Hematopoietic multipotent progenitor cell treated with erythropoietin and hydrocortisone succinate and interleukin-3 and kit ligand, for 4 days (in vitro differentiated cells): ENCODE data around the gene PIP4K2C.

Source experiments
- DNase-seq: peaks from one replicate; pipeline ENCODE4 v3.0.0-alpha.2; 2015

PIP4K2C gene

DNA sequence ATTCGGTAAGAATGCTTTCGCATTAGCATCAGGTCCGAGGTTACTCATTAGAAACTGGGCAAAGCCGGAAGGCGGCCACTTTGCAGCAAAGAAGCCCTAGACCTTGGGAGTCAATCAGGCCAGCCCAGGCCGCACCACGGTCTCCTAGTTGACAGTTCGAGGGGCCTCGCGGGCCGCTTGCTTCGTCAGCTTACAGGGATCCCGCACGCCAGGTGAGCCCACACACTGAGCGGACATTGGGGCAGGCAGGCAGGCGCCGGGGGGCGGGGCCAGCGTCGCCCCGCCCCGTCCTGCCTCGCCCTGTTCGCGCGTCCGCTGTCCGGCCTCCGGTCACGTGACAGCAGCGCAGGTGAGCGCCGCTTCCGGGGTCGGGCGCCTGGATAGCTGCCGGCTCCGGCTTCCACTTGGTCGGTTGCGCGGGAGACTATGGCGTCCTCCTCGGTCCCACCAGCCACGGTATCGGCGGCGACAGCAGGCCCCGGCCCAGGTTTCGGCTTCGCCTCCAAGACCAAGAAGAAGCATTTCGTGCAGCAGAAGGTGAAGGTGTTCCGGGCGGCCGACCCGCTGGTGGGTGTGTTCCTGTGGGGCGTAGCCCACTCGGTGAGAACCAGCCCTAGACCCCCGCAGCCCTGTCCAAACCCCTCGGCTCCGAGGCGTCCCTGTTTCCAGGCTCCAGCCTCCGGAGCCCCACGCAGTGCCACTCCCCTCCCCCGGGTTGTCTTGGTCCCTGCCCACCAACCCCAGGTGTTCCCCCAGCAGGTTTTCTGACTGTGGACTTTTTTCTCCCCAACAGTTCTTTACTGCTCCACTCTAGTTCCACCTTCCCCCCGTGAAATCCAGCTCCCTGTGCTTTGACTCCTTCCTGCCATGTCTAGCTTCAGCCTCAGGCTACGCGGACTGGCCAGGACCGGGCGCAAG is at the start of gene PIP4K2C:
Gene PIP4K2C, plus strand, starts transcription at position 329 of the 918 bp plus-strand sequence. Its CDS starts 98 bp downstream, at position 427.
- peak; percentile 88 for DNase-seq

DNA sequence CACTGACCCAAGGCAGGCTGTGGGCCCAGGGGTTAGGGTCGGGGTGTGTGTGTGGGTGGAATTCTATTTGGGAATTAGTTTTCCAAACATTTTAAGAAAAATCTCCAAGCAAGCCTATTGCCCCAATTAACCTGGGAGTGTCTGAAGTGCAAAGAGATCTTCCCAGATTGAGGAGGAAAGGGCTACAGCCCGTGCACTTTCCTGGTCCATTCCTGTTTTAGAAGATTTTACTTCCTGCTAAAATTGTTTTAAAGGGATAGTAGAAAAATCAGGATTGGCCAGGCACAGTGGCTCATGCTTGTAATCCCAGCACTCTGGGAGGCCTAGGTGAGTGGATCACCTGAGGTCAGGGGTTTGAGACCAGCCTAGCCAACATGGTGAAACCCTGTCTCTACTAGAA is 49.3 kb upstream of the PIP4K2C start:
- DNase-seq = no peak

DNA sequence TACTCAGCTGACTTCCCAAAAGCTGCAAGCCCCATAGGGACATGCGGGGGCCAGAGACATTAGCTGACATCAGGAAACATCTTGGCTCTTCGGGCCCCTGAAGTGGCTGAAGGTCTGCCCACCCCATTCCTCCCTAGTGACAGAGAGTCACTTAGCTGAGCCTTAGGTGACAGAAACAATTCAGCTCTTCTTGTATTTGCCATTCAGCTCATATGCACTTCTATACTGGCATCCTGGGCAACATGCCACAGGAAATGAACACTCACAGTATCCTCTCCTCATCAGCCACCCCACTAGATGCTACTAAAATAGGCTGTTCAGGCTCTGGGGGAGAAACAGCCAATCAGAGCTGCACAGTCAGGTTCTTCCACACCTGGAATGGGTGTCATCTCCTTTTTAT is 47.4 kb upstream of the PIP4K2C start:
- peak; percentile 41 for DNase-seq

DNA sequence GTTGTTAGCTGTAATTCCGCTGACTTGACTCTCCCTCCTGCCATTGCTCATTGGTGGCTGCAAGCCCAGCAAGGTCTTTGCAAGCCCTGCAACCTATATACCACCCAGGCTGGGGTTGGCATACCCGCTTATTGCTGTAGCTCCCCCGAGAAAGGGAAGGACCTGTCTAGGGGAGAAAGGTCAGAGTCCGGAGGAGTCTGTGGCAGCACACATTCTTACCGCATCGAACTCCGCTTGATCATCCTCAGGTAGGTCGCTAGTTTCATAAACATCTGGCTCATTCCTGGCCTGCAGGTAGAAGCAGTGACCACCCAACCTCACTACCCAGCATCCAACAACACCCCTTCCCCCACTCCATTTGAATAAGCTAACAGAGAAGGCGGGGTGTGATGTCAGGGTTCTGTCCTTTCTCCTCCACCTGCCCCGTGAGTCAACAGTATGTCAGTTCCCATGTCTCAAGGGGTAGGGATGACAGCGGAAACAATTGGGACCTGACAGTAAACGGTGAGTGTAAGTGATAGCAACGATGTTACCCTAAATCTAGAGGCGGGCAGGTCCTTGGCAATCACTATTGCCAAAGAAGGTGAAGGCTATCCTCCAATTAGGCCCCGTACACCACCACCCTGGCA is 45.1 kb upstream of the PIP4K2C start:
- DNase-seq = no peak

DNA sequence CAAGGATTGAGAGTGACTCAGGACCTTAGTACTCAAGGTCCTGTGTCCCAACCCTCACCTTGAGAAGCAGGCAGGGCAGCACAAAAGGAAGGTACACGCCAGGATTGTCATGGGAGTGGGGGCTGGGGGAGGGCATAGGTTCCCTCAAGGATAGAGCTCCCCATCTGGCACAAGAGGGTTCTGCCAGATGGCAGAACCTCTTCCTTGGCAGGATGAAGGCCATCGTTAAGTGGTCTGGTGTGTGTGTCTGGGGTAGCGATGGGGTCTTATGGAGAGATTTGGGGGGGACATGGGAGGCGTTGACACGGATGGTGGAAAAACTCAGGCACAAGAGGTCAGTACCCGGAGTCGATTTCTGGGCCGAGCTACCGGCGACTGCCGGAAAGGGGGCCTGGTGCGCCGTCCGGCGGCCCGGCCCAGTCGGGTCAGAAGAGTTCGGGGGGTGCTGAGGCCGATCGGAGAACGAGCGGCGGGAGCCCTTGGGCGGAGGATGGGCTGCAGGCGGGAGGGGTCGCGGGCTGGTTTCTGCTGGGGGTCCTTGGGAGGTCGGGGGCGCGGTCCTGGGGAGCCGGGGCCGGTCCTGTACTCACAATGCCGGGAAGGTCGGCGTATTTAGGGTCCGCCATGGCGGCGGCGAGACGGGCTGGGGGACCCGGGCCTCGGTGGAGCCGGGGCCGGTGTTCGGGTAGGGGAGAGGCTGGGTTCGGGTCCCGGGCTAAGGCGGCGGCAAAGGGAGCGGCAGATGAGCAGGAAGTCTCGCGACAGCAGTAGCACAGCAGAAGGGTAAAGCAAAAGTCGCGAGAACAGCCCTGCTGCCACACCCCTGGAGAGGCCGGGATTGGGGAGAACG is 44.3 kb upstream of the PIP4K2C start, which contains the start of gene DCTN2:
Gene DCTN2, minus strand, starts transcription at position 755 of the 850 bp plus-strand sequence. Its CDS starts 129 bp downstream, at position 626.
- DNase-seq = peak; percentile 99

DNA sequence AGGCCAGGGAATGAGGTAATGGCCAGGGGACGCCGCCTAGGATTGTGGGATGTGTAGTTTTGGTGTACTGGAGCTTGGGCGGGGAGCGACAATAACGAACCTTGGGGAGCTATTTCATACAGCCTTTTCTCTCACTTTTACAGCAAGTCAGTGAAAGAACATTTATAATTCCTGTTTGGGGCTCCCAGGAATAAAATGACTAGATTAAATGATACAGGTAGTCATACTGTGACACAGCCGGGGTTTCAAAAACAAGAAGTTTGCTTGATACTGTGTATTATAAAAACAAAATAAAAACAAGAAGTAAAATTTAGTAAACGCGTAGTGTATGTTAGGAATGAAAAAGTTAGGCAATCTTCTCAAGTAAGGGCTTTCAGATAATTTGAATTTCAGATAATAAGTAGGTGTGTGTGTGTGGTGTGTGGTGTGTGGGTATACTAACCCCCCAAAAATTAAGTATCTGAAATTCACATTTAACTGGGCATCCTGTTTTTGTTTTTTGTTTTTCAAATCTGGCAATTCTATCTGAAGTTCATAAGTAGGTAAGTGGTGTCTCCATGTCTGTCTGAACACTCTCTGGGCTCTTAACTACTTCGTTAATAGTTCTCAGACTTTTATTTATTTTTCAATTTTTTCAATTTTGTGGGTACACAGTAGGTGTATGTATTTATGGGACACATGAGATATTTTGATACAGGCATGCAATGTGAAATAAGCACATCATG is 43.5 kb upstream of the PIP4K2C start:
- DNase-seq = no peak

DNA sequence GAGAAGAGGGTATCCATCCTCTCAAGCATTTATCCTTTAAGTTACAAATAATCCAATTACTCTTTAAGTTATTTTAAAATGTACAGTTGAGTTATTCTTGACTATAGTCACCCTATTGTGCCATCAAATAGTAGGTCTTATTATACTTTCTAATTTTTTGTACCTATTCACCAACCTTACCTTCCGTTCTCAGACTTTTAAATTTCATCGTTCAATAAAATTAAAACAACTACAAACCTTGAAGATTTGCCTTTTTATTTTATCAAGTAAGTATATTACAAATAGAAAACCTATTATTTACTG is 43.0 kb upstream of the PIP4K2C start:
- DNase-seq = no peak

DNA sequence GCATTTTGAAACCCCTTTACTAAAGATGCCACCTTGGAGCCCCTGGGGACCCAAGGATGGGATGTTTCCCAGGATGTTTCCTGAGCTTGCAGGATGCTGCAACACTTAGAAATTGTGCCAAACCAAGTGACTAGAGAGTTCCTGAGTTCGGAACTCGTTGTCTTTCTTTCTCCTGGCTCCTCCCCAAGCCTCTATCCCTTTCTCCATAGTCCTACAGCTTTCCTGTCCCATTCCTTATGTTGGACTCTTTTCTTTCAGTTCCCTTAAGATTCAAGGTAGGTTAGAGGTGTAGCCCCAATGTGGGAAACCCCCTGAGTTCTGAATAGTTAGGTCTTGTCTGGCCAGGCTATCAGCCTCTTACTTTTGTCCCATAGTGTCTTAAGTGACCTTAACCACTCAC is 42.5 kb upstream of the PIP4K2C start:
- DNase-seq = no peak

DNA sequence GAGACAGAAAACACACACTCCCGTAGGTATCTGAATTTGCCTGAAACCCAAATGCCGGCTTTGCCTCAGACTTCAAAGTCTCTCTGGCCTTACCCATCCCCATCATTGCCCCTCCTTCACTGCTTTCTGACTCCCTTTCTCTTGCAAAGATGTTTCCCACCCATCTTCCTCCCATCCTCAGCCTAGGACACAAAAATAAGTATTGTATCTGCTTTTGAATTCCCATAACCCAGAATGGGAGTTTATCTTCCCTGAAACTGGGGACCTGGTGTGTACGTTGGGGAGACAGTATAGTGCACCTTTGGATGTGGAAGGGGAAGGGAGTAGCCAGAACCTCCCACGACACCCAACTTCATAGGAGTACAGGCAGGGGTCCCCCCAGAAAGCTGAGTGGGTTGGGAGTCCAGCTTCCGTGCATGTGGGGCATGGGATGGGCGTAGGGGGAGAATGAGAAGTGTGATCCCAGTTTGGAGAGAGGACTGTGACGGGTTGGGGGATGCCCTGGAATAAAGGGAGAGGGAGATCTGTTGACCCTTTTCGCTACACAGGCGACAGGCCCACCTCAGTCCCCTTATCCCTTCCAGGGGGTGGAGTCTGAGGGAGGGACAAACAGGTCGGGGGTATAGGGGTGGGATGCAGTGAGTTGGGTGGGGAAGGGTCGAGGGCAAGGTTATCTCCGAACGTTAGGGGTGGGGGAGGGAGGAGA is 41.6 kb upstream of the PIP4K2C start:
- no peak for DNase-seq

DNA sequence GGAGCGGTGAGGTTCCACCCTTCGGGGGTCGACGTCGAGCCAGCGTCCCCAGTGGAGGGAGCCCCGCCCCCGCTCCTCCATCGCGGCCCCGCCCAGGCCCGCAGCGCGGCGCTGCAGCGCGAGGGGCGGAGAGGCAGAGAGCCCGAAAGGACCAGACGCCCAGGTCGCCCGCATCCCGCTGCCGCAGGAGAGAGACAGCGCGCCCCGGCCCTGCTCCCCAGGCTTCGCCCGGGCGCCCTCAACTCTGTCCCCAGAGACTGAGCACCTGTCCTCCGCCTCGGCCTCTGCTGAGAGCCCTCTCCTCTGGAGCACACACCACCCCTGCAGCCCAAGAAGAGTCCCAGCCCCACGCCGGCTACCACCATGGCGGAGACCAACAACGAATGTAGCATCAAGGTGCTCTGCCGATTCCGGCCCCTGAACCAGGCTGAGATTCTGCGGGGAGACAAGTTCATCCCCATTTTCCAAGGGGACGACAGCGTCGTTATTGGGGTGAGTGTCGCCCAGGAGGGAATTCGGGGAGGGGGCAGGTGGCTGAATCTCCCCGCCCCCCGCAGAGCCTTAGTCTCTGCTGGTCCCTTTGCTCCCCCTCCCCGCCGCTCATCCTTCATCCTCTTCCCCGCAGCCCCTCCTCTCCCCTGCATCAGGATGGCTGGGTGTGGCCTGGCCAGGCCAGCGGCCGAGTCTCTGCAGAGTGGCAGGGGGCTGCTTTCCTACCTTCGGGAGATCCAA is 40.9 kb upstream of the PIP4K2C start, which contains the start of gene KIF5A:
Gene KIF5A, plus strand, starts transcription at position 136 of the 732 bp plus-strand sequence. Its CDS starts 228 bp downstream, at position 364.
- peak; percentile 63 for DNase-seq

DNA sequence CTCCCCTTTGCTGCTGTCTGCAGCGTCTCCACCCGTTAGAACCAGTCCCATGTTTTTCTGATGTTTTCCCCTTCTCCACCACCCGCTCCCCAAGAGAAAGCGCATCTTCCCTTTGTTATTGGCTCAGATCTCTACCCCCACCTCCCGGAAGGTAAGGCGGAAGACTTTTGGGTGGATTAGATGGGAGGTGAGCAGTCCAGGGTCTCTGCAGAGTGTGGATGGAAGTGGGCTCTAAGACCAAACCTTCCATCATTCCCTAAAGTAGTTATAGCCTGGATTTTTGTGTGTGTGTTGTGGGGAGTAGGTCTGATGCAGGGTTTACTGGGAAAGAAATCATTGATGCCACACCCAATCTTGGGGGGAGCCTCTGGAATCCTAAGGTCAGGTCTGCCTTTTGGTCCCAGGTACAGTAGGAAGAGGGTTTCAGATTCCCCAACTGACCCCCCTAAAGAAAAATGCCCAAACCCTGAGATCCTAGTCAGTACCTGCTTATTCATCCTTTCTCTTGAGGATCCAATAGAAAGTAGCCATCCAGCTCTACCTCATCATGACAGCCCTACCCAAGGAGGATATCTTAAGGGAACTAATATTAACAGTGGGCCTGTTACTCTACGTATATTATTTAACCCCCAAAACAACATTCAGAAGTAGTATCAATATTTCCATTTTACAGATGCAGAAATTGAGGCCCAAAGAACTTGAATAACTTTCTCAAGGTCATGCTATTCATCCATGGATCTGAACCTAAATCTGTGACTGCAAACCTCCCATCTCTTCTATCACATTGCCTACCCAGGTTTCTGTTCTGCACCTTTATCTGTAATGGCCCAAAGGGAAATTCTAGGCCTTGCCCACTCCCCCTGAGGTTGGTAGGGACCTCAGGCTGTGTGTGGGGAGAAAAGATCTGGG is 40.1 kb upstream of the PIP4K2C start:
- no peak for DNase-seq

DNA sequence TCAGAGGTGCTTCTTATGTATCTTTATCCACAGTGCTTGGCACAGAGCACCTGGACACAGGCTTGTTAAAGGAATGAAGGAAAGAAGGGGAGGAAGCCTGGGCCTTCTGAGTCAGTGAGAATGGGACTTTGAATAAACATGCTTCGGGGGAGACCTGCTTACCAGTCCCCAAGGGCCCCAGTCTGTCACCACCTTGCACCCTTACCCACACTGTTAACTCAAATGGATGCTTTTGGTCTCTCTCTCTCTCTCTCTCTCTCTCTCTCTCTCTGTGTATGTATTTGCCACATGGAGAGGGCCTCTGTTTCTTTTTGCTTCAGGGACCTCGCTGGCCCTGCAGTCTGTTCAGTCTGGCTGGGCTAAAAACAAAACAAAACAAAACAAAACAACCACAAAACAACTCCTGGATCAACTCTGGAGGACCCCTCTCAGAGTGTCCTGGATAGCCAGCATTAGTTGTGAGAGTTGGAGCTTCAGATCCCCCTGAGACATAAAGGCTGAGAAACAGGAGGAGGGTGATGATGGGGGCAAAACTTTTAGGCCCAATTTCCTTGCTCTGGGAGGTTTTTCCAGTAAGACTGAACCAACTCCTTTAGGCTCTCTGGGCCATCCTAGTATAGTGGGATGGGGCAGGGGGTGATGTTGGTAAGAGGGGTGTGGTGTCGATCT is 39.2 kb upstream of the PIP4K2C start:
- no peak for DNase-seq

DNA sequence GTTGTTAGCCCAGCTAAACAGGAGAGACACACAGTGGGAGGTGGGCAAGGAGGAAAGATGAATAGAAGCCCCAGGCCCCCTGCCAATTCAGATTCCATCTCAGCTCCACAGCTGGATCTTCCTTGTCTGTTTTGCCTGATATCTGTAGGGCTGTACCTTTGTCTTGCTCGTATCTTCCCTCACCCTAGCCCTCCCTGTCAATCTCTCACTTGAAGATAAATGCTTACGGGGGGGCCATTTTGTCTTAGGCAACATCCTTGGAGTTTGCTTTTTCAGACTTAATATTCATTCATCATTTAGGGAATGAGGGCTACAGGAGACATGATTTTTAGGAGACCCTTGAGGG is 38.7 kb upstream of the PIP4K2C start:
- DNase-seq = peak; percentile 53

DNA sequence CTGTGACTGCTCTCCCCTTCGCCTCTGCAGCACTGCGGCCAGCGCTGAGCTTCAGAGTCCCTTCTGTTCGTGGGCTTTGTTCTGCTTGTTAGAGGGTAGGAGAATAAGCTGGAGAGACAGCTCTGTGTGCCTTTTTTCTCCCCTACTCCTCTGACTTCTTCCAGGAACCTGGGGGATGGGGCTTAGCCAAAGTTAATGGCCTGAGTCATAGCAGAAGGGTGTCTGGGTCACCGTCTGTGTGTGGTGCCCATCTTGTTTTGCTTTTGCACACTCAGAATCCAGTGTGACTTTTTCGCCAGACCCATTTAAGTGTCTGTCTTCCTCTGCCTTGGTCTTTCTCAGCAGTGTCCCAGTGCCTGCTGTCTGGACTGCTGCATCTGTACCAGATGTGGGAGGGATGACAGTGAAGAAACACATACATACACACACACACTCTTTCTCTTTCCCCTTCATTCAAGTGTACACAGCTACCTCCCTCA is 38.1 kb upstream of the PIP4K2C start:
- DNase-seq = no peak

DNA sequence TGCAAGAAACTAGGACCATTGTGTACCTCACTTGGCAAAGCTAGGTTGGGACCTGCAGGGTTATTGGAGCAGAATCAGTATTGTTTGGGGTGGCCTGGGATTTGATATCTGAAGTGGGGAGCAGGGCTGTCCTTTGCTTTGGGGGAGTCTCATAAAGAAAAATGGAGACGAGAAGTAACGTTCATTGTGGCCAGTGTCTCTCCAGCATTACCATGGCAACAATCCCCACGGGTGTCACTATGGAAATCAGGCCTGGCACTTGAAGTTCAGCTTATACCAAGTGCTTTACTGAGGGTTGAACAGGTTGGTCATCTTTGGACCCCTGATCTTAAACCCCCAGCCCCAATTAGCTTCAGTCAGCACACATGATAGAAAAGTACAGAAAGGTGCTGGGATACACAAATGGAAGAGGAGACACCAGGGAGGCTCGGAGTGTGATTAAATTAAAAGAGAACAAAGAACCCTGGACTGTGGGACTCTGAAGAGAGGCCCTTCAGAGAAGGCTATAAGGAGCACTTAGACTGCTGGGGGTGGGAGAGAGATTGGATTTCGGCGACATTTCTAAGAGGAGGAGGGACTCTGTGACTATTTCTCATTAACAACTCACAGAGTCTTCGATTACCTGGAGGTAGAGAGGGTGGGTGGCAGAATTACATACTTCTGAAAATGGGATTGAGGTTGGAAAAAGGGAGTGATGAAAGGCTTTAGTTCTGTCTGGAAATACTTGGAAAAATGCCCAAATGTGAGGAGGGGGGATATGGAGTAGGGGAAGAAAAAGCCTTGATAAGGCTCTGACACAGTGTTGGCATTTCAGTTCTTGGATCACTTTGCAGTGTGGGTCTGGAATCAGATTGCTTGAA is 37.4 kb upstream of the PIP4K2C start:
- no peak for DNase-seq

DNA sequence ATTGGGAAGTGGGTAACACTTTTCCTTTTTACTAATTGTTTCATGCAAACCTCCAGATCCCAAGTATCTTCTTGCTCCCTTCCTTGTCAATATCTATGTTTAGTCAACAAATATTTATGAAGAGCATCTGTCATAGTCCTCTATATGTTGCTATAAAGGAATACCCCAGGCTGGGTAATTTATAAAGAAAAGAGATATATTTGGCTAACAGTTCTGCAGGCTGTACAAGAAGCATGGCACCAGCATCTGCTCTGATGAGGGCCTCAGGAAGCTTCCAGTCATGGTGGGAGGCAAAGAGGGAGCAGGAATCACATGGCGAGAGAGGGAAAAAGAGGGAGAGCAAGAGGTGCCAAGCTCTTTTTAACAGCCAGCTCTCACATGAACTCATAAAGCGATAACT is 36.5 kb upstream of the PIP4K2C start:
- DNase-seq = no peak

DNA sequence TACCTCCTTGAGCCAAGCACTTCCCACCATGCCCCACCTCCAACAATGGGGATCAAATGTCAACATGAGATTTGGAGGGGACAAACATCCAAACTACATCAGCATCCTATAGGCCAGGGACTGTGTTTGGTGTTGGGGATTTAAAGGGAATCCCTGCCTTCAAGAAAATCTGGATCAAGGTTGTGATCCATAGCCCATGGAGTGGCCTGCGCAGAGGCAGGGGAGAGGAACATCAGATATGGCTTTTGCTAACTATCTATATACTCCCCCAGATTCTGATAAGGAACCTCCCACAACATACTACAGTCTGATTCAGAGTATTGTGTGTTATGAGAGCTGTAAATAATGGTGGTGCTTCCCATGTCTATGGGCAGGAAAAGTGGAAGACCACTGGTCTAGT is 36.1 kb upstream of the PIP4K2C start:
- DNase-seq = no peak

DNA sequence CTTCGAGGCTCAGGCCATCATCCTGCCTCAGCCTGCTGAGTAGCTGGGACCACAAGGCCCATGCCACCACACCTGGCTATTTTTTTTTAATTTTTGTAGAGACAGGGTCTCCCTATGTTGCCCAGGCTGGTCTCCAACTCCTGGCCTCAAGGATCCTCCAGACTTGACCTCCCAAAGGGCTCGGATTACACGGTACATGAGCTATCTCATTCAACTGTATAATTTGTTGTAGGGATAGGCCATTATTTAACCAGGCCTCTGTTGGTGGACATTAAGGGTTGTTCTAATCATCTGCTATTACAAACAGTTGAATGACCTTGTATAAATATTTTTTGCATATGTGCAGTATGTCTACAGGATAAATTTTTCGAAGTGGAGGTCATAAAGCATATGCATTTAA is 32.1 kb upstream of the PIP4K2C start:
- DNase-seq = no peak
